ENCODE data around the gene STARD5. TPM values are rescaled to one million over a fixed set of nuclear protein-coding genes. Genes with fewer than 3 reads are reported as not detected.

Gene STARD5
- total and polyA plus RNA-seq, 2 experiments from 2014 or later: 3.8 to 10.1 TPM

DNA sequence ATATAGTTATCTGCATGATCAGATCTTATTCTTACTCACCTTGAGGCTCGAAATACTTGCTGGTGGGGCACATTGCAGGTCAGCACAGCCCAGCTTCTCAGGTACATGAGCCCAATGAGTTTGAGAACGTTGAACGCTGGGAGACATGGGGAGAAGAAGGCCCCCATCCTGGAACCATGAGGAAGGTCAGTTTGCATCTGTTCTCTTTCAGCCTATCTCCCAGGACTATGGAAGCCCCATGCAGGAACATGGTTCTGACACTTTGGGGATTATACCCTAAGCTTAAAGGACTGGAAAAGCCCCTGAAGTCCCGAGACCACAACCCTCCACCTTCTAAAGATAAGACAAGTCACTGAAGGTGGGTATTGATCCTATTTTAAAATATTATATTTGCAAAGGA is 17.4 kb upstream of the STARD5 start (continued):
- TF ChIP-seq ZNF462 (CRISPR knock-in tag; IDR thresholded peaks at IDR 0.05) (no peak), JUNB (IDR thresholded peaks at IDR 0.05; ENCODE audit: unreplicated experiment) (no peak), POLR2AphosphoS5 (IDR thresholded peaks at IDR 0.05; ENCODE audit: low read depth) (no peak), STAT1 (IDR thresholded peaks at IDR 0.05; ENCODE audit: unreplicated experiment) (no peak)

DNA sequence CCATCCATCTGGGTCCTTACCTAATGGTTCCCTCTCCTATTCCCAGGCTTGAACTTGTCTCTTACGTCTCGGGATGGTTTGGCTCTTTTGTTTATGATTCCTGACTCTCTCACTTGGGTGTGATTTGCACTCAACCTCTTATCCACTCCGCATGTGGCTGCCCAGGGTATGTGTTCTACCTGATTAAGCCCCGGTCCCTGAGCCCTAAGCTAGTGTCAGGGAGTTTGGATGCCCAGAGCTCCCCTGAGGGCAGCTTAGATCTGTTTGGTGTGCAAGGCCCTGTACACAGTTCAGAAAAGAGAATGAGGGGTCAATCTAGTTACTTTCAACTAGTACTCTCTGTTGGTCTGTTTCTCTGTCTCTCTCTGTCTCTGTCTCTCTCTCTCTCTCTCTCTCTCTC is 15.9 kb upstream of the STARD5 start:
- Histone ChIP-seq H3K9me2 (ENCODE audit: insufficient read depth) (no peaks in the 10 kb centered on the region), H3K4me1 (ENCODE audit: insufficient read depth) (no peaks in the 10 kb centered on the region), H3F3A (replicated peaks; ENCODE audit: low read depth) (no peaks in the 10 kb centered on the region), H2AFZ (no peak overlapping the region), H3K27ac (ENCODE audit: low read depth) (no peak overlapping the region), H3K4me3 (no peak overlapping the region), H3K79me2 (replicated peaks; ENCODE audit: insufficient read depth) (no peaks in the 10 kb centered on the region), H3K36me3 (ENCODE audit: insufficient read depth) (no peaks in the 10 kb centered on the region), H3K27me3 (ENCODE audit: insufficient read depth) (no peaks in the 10 kb centered on the region), H3K4me2 (no peak overlapping the region), H4K20me1 (replicated peaks; ENCODE audit: insufficient read depth) (no peaks in the 10 kb centered on the region; the same call in 1 of the 2 replicates)
- Mint-ChIP-seq H3K4me3 (no peak overlapping the region), H3K36me3 (ENCODE audit: low read depth) (no peaks in the 10 kb centered on the region), H3K27ac (no peak overlapping the region), H3K9me3 (no peaks in the 10 kb centered on the region), H3K27me3 (ENCODE audit: insufficient read depth, low read depth, poor library complexity) (peaks cover 1% of the 10 kb centered on the region), H3K4me1 (no peaks in the 10 kb centered on the region; the same call in 2 of the 3 replicates)
- no peak for DNase-seq (ENCODE audit: low spot score)
- ATAC-seq: no peak
- no peak for TF ChIP-seq ETS1 (IDR thresholded peaks at IDR 0.05)
- no peak for TF ChIP-seq JUNB (IDR thresholded peaks at IDR 0.05; ENCODE audit: unreplicated experiment)
- TF ChIP-seq, protein P1, sequence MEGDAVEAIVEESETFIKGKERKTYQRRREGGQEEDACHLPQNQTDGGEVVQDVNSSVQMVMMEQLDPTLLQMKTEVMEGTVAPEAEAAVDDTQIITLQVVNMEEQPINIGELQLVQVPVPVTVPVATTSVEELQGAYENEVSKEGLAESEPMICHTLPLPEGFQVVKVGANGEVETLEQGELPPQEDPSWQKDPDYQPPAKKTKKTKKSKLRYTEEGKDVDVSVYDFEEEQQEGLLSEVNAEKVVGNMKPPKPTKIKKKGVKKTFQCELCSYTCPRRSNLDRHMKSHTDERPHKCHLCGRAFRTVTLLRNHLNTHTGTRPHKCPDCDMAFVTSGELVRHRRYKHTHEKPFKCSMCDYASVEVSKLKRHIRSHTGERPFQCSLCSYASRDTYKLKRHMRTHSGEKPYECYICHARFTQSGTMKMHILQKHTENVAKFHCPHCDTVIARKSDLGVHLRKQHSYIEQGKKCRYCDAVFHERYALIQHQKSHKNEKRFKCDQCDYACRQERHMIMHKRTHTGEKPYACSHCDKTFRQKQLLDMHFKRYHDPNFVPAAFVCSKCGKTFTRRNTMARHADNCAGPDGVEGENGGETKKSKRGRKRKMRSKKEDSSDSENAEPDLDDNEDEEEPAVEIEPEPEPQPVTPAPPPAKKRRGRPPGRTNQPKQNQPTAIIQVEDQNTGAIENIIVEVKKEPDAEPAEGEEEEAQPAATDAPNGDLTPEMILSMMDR (conservative IDR thresholded peaks at IDR 0.05; ENCODE audit: low read depth in 2 of 2): no peak
- TF ChIP-seq EZH2 (IDR thresholded peaks at IDR 0.05; ENCODE audit: low read depth, unreplicated experiment): no peak
- TF ChIP-seq EZH2phosphoT487 (IDR thresholded peaks at IDR 0.05; ENCODE audit: unreplicated experiment): no peak

All from GM23338 (cell line).